GM18507 (cell line): Measurements from ENCODE around the gene CFAP300.

ENCODE experiments used
- DNase-seq: peaks from one replicate; pipeline ENCODE4 v3.0.0; 2011; ENCODE audit warnings: low read depth; ENCODE audit not compliant: insufficient read length; ENCODE audit errors: extremely low spot score
- FAIRE-seq: peaks from 2 replicates; lab custom pipeline; 2011; peaks lifted over from hg19 to GRCh38; lab: Jason Lieb, UNC

Gene CFAP300

GRCh38 chr11:102047305-102047924 lies at the start of gene CFAP300:
CFAP300 (plus strand) TSS chr11:102047437; CDS start chr11:102047471, 34 bp downstream.
- FAIRE-seq = no peak

GRCh38 chr11:102001657-102002338 lies 45.4 kb upstream of the CFAP300 start:
- DNase-seq (no peak), FAIRE-seq (no peak)

More at GRCh38 chr11:102047305-102047924, at the start of gene CFAP300:
- peak; percentile 14 for DNase-seq

- DNase-seq = no peak
- no peak for FAIRE-seq
Observed at GRCh38 chr11:102004220-102004619, 43.0 kb upstream of the CFAP300 start.

GRCh38 chr11:102005306-102005705 lies 41.9 kb upstream of the CFAP300 start:
- no peak for DNase-seq
- no peak for FAIRE-seq

- FAIRE-seq = no peak
- no peak for DNase-seq
Observed at GRCh38 chr11:102006835-102007566, 40.2 kb upstream of the CFAP300 start.

- FAIRE-seq = peak; percentile 73
- no peak for DNase-seq
Observed at GRCh38 chr11:102007567-102008437, 39.4 kb upstream of the CFAP300 start.

GRCh38 chr11:102010776-102011494 lies 36.3 kb upstream of the CFAP300 start:
- no peak for DNase-seq
- FAIRE-seq = no peak

- no peak for DNase-seq
- FAIRE-seq = no peak
Observed at GRCh38 chr11:102012946-102013345, 34.3 kb upstream of the CFAP300 start.

- FAIRE-seq = no peak
- no peak for DNase-seq
Observed at GRCh38 chr11:102014756-102015155, 32.5 kb upstream of the CFAP300 start.

- FAIRE-seq (no peak), DNase-seq (no peak)
Observed at GRCh38 chr11:102017026-102017425, 30.2 kb upstream of the CFAP300 start.

GRCh38 chr11:102026217-102026616 lies 21.0 kb upstream of the CFAP300 start:
- FAIRE-seq = no peak
- DNase-seq = no peak

- FAIRE-seq (no peak), DNase-seq (no peak)
Observed at GRCh38 chr11:102026959-102027358, 20.3 kb upstream of the CFAP300 start.

- no peak for DNase-seq
- FAIRE-seq = no peak
Observed at GRCh38 chr11:102036757-102037156, 10.5 kb upstream of the CFAP300 start.

GRCh38 chr11:102046841-102047240 lies 396 bp upstream of the CFAP300 start:
- DNase-seq = no peak
- no peak for FAIRE-seq

- no peak for FAIRE-seq
- no peak for DNase-seq
Observed at GRCh38 chr11:102050927-102051575, 3.8 kb downstream of the CFAP300 start.

GRCh38 chr11:102061276-102061675 lies 14.0 kb downstream of the CFAP300 start:
- no peak for DNase-seq
- no peak for FAIRE-seq

- DNase-seq (no peak), FAIRE-seq (no peak)
Observed at GRCh38 chr11:102062106-102062505, 14.9 kb downstream of the CFAP300 start.

GRCh38 chr11:102064316-102064715 lies 17.1 kb downstream of the CFAP300 start:
- DNase-seq (no peak), FAIRE-seq (no peak)

GRCh38 chr11:102070766-102071165 lies 23.5 kb downstream of the CFAP300 start:
- FAIRE-seq = no peak
- DNase-seq = no peak
